ENCODE measurements around the gene TTC4. TPM values are rescaled to one million over a fixed set of nuclear protein-coding genes. Genes with fewer than 3 reads are reported as not detected.

Gene TTC4
- total RNA-seq, 1 donor from 2014 or later, result 18.8 TPM

GRCh38 chr1:54681358-54681757 is 34.3 kb upstream of the TTC4 start:
- Histone ChIP-seq H3K27me3 (ENCODE audit: insufficient read depth, low read length) (peaks cover 24% of the 10 kb centered on the region), H3K79me2 (ENCODE audit: insufficient read depth, low read length) (no peaks in the 10 kb centered on the region), H3K36me3 (ENCODE audit: insufficient read depth, low read length) (no peaks in the 10 kb centered on the region), H3K9me3 (ENCODE audit: insufficient read depth, low read depth, low read length) (no peaks in the 10 kb centered on the region), H3K4me3 (ENCODE audit: insufficient read depth, low read depth, low read length) (no peak overlapping the region), H3K9ac (ENCODE audit: low read length) (no peak overlapping the region), H3K27ac (ENCODE audit: low read depth, low read length) (no peak overlapping the region), H3K4me2 (ENCODE audit: low read length) (no peak overlapping the region), H3K4me1 (ENCODE audit: insufficient read depth, low read length) (no peaks in the 10 kb centered on the region), H2AFZ (ENCODE audit: low read depth, low read length) (no peak overlapping the region), H4K20me1 (ENCODE audit: insufficient read depth, low read length) (no peaks in the 10 kb centered on the region)
- Mint-ChIP-seq H3K27ac (ENCODE audit: unreplicated experiment) (no peak overlapping the region), H3K27me3 (ENCODE audit: low read depth, unreplicated experiment) (peaks cover 30% of the 10 kb centered on the region), H3K36me3 (ENCODE audit: low read depth, unreplicated experiment) (no peaks in the 10 kb centered on the region), H3K9me3 (ENCODE audit: unreplicated experiment) (no peaks in the 10 kb centered on the region), H3K4me3 (ENCODE audit: unreplicated experiment) (no peak overlapping the region), H3K4me1 (ENCODE audit: low read depth, unreplicated experiment) (no peaks in the 10 kb centered on the region)
- DNase-seq (ENCODE audit: low read depth) (no peak), FAIRE-seq (no peak)
- TF ChIP-seq CTCF (IDR thresholded peaks at IDR 0.05; ENCODE audit: insufficient read depth, low read depth, low read length) (no peak), EZH2 (IDR thresholded peaks at IDR 0.05; ENCODE audit: insufficient read depth, low read length) (no peak)

- Mint-ChIP-seq H3K36me3 (ENCODE audit: low read depth, unreplicated experiment) (no peaks in the 10 kb centered on the region), H3K4me3 (ENCODE audit: unreplicated experiment) (no peak overlapping the region), H3K4me1 (ENCODE audit: low read depth, unreplicated experiment) (no peaks in the 10 kb centered on the region), H3K27ac (ENCODE audit: unreplicated experiment) (no peak overlapping the region), H3K9me3 (ENCODE audit: unreplicated experiment) (peaks cover under 1% of the 10 kb centered on the region), H3K27me3 (ENCODE audit: low read depth, unreplicated experiment) (peaks cover 26% of the 10 kb centered on the region)
- H4K20me1 ChIP-seq (ENCODE audit: insufficient read depth, low read length), result no peaks in the 10 kb centered on the region
- DNase-seq (ENCODE audit: low read depth) (no peak), FAIRE-seq (no peak)
- no peaks in the 10 kb centered on the region for H3K79me2 ChIP-seq (ENCODE audit: insufficient read depth, low read length)
- no peaks in the 10 kb centered on the region for H3K4me1 ChIP-seq (ENCODE audit: insufficient read depth, low read length)
- H3K4me2 ChIP-seq (ENCODE audit: low read length), result no peak overlapping the region
- no peak overlapping the region for H3K9ac ChIP-seq (ENCODE audit: low read length)
- H3K27me3 ChIP-seq (ENCODE audit: insufficient read depth, low read length), result peaks cover 16% of the 10 kb centered on the region
- no peaks in the 10 kb centered on the region for H3K9me3 ChIP-seq (ENCODE audit: insufficient read depth, low read depth, low read length)
- no peak overlapping the region for H3K4me3 ChIP-seq (ENCODE audit: insufficient read depth, low read depth, low read length)
- no peaks in the 10 kb centered on the region for H3K36me3 ChIP-seq (ENCODE audit: insufficient read depth, low read length)
- TF ChIP-seq EZH2 (IDR thresholded peaks at IDR 0.05; ENCODE audit: insufficient read depth, low read length) (no peak), CTCF (IDR thresholded peaks at IDR 0.05; ENCODE audit: insufficient read depth, low read depth, low read length) (no peak)
- H2AFZ ChIP-seq (ENCODE audit: low read depth, low read length), result no peak overlapping the region
- no peak overlapping the region for H3K27ac ChIP-seq (ENCODE audit: low read depth, low read length)
Measured at GRCh38 chr1:54683453-54683852, 32.2 kb upstream of the TTC4 start.

- Histone ChIP-seq H3K27me3 (ENCODE audit: insufficient read depth, low read length) (peaks cover 14% of the 10 kb centered on the region), H3K9ac (ENCODE audit: low read length) (no peak overlapping the region), H3K27ac (ENCODE audit: low read depth, low read length) (no peak overlapping the region), H2AFZ (ENCODE audit: low read depth, low read length) (no peak overlapping the region), H3K9me3 (ENCODE audit: insufficient read depth, low read depth, low read length) (no peaks in the 10 kb centered on the region), H3K4me2 (ENCODE audit: low read length) (no peak overlapping the region), H3K4me1 (ENCODE audit: insufficient read depth, low read length) (no peaks in the 10 kb centered on the region), H3K79me2 (ENCODE audit: insufficient read depth, low read length) (no peaks in the 10 kb centered on the region), H3K4me3 (ENCODE audit: insufficient read depth, low read depth, low read length) (no peak overlapping the region), H3K36me3 (ENCODE audit: insufficient read depth, low read length) (no peaks in the 10 kb centered on the region), H4K20me1 (ENCODE audit: insufficient read depth, low read length) (no peaks in the 10 kb centered on the region)
- Mint-ChIP-seq H3K4me1 (ENCODE audit: low read depth, unreplicated experiment) (no peaks in the 10 kb centered on the region), H3K36me3 (ENCODE audit: low read depth, unreplicated experiment) (no peaks in the 10 kb centered on the region), H3K4me3 (ENCODE audit: unreplicated experiment) (no peak overlapping the region), H3K27ac (ENCODE audit: unreplicated experiment) (no peak overlapping the region), H3K27me3 (ENCODE audit: low read depth, unreplicated experiment) (peaks cover 31% of the 10 kb centered on the region), H3K9me3 (ENCODE audit: unreplicated experiment) (peaks cover 6% of the 10 kb centered on the region)
- no peak for TF ChIP-seq CTCF (IDR thresholded peaks at IDR 0.05; ENCODE audit: insufficient read depth, low read depth, low read length)
- no peak for TF ChIP-seq EZH2 (IDR thresholded peaks at IDR 0.05; ENCODE audit: insufficient read depth, low read length)
- DNase-seq (ENCODE audit: low read depth) (no peak), FAIRE-seq (no peak)
Measured at GRCh38 chr1:54685335-54685905, 30.2 kb upstream of the TTC4 start.
